Measurements from ENCODE around the gene SPNS1. TPM values are rescaled to one million over a fixed set of nuclear protein-coding genes. Genes with fewer than 3 reads are reported as not detected.

Gene SPNS1
- total RNA-seq, 3 donors from 2014 or later (not counting 1 experiment from before 2014, with no cell fraction given): 36.0 to 44.3 (median 36.9) TPM

- H3K36me3 Mint-ChIP-seq: no peaks in the 10 kb centered on the region
- H3K27ac ChIP-seq (ENCODE audit: low read length): peak overlapping the region; percentile 83
- peaks cover 0 to 5% of the 10 kb centered on the region in 2 donors for H3K9me3 Mint-ChIP-seq
- H3K4me3 ChIP-seq (ENCODE audit: low read length): peak overlapping the region; percentile 70
- peak; percentile 21 to 32 (median 26) for ATAC-seq
- DNase-seq: peak in 1 of 2 donors; percentile 54
- peaks cover 56% of the 10 kb centered on the region for H3K36me3 ChIP-seq (ENCODE audit: control insufficient read depth, insufficient read depth, low read length)
- H3K4me1 Mint-ChIP-seq: peaks cover 29 to 73% of the 10 kb centered on the region in 2 donors
- peaks cover 78% of the 10 kb centered on the region for H3K4me1 ChIP-seq (ENCODE audit: control insufficient read depth, insufficient read depth, low read length)
- no peaks in the 10 kb centered on the region for H3K27me3 ChIP-seq (ENCODE audit: control insufficient read depth, insufficient read depth, low read length)
- intact Hi-C loops (cut with micrococcal nuclease): no loop called here
- H3K27ac Mint-ChIP-seq: peak overlapping the region; percentile 71 to 97
- TF ChIP-seq, protein P1, sequence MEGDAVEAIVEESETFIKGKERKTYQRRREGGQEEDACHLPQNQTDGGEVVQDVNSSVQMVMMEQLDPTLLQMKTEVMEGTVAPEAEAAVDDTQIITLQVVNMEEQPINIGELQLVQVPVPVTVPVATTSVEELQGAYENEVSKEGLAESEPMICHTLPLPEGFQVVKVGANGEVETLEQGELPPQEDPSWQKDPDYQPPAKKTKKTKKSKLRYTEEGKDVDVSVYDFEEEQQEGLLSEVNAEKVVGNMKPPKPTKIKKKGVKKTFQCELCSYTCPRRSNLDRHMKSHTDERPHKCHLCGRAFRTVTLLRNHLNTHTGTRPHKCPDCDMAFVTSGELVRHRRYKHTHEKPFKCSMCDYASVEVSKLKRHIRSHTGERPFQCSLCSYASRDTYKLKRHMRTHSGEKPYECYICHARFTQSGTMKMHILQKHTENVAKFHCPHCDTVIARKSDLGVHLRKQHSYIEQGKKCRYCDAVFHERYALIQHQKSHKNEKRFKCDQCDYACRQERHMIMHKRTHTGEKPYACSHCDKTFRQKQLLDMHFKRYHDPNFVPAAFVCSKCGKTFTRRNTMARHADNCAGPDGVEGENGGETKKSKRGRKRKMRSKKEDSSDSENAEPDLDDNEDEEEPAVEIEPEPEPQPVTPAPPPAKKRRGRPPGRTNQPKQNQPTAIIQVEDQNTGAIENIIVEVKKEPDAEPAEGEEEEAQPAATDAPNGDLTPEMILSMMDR (IDR thresholded peaks at IDR 0.05): no peak
- H3K4me3 Mint-ChIP-seq: peak overlapping the region; percentile 84
- peaks cover 3% of the 10 kb centered on the region for H3K9me3 ChIP-seq (ENCODE audit: control insufficient read depth, insufficient read depth, low read length)
- no peaks in the 10 kb centered on the region for H3K27me3 Mint-ChIP-seq (ENCODE audit: low read depth in 2 of 2)
- 24% methylated on average over 19 of the region's 19 CpGs for WGBS (ENCODE audit: insufficient coverage)
These were observed 10.8 kb downstream of the SPNS1 start for GRCh38 chr16:28985211-28986041.

DNA sequence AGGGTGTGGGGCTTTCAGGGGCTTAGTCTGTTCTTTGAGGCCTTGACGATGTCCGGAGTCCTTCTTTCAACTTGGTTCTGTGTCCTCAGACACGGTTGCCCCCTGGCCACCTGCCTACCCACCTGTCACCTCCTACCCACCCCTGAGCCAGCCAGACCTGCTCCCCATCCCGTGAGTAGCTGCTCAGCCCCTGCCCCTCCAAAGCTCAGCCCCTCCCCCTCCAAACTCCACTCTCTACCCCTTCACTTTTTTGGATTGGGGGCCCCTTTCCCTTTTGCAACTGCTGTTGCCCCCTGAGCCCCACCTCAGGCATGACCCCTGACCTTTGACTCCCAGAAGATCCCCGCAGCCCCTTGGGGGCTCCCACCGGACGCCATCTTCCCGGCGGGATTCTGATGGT lies 11.5 kb downstream of the SPNS1 start:
- peak overlapping the region; percentile 71 to 97 for H3K27ac Mint-ChIP-seq
- no peak for ATAC-seq
- peak in 1 of 2 donors; percentile 22 for DNase-seq
- H3K4me3 Mint-ChIP-seq: peak overlapping the region; percentile 84
- WGBS (ENCODE audit: insufficient coverage): 74% methylated on average over 9 of the region's 9 CpGs
- no peaks in the 10 kb centered on the region for H3K36me3 Mint-ChIP-seq
- no peaks in the 10 kb centered on the region for H3K27me3 Mint-ChIP-seq (ENCODE audit: low read depth in 2 of 2)
- Histone ChIP-seq H3K4me3 (ENCODE audit: low read length) (peak overlapping the region; percentile 70), H3K36me3 (ENCODE audit: control insufficient read depth, insufficient read depth, low read length) (peaks cover 53% of the 10 kb centered on the region), H3K4me1 (ENCODE audit: control insufficient read depth, insufficient read depth, low read length) (peaks cover 78% of the 10 kb centered on the region), H3K27me3 (ENCODE audit: control insufficient read depth, insufficient read depth, low read length) (no peaks in the 10 kb centered on the region), H3K9me3 (ENCODE audit: control insufficient read depth, insufficient read depth, low read length) (peaks cover 3% of the 10 kb centered on the region), H3K27ac (ENCODE audit: low read length) (peak overlapping the region; percentile 83)
- peaks cover 0 to 5% of the 10 kb centered on the region in 2 donors for H3K9me3 Mint-ChIP-seq
- intact Hi-C loops (cut with micrococcal nuclease): no loop called here
- H3K4me1 Mint-ChIP-seq: peaks cover 29 to 77% of the 10 kb centered on the region in 2 donors
- TF ChIP-seq, protein P1 (IDR thresholded peaks at IDR 0.05): no peak

GRCh38 chr16:28986492-28986891 lies 11.9 kb downstream of the SPNS1 start:
- peaks cover 3% of the 10 kb centered on the region for H3K9me3 ChIP-seq (ENCODE audit: control insufficient read depth, insufficient read depth, low read length)
- H3K36me3 ChIP-seq (ENCODE audit: control insufficient read depth, insufficient read depth, low read length): peaks cover 49% of the 10 kb centered on the region
- H3K4me3 ChIP-seq (ENCODE audit: low read length): peak overlapping the region; percentile 70
- TF ChIP-seq, protein P1 (IDR thresholded peaks at IDR 0.05): no peak
- intact Hi-C loops (cut with micrococcal nuclease): no loop called here
- H3K36me3 Mint-ChIP-seq: no peaks in the 10 kb centered on the region
- H3K27me3 Mint-ChIP-seq (ENCODE audit: low read depth in 2 of 2): no peaks in the 10 kb centered on the region
- DNase-seq: peak in 1 of 2 donors; percentile 38
- H3K27me3 ChIP-seq (ENCODE audit: control insufficient read depth, insufficient read depth, low read length): no peaks in the 10 kb centered on the region
- H3K4me3 Mint-ChIP-seq: peak overlapping the region; percentile 84
- H3K4me1 ChIP-seq (ENCODE audit: control insufficient read depth, insufficient read depth, low read length): peaks cover 76% of the 10 kb centered on the region
- no peak for ATAC-seq
- peak overlapping the region; percentile 71 to 97 for H3K27ac Mint-ChIP-seq
- H3K27ac ChIP-seq (ENCODE audit: low read length): peak overlapping the region; percentile 83
- WGBS (ENCODE audit: insufficient coverage): 67% methylated on average over 13 of the region's 13 CpGs
- H3K9me3 Mint-ChIP-seq: peaks cover 0 to 5% of the 10 kb centered on the region in 2 donors
- peaks cover 29 to 77% of the 10 kb centered on the region in 2 donors for H3K4me1 Mint-ChIP-seq
